HCT116 (cell line): ENCODE measurements around the gene LASP1. TPM values are rescaled to one million over a fixed set of nuclear protein-coding genes. Genes with fewer than 3 reads are reported as not detected.

Source experiments
- ATAC-seq: fragments of 200-7000 bp; cut with Tn5 transposase; 2 replicates; pipeline ENCODE4 v1.9.1; 2020; ENCODE audit warnings: mild to moderate bottlenecking, moderate library complexity
- BruUV-seq: library from RNA; stranded (reverse); fragments of 400-500 nt; replicated peaks from 2 replicates; lab custom pipeline; 2021; lab: Mats Ljungman, UMichigan
- CTCF ChIA-PET: fragments of 300-600 bp; sonication (Branson Sonifier 250); formaldehyde crosslinking; loops from one replicate; lab custom pipeline; 2021; ENCODE audit warnings: antibody characterized with exemption; lab: Charles Lee
- POLR2A ChIA-PET: fragments of 300-600, 350-600 bp; sonication (Branson Sonifier 250); formaldehyde crosslinking; loops from one replicate; lab custom pipeline; 2021; ENCODE audit warnings: antibody characterized with exemption; lab: Charles Lee
- RAD21 ChIA-PET, 2 experiments: fragments of 300-600 bp; sonication (Branson Sonifier 250); formaldehyde crosslinking; loops; one replicate each; lab custom pipeline; 2023; ENCODE audit warnings: low total read pairs in 2 of 2; ENCODE audit not compliant: uncharacterized antibody in 2 of 2, unreplicated experiment in 2 of 2, low non-redundant PET in 1 of 2; lab: Charles Lee
- DNase-seq: peaks from one replicate; pipeline ENCODE4 v3.0.0-alpha.2; 2010; ENCODE audit warnings: low read depth, low spot score
- H2AFZ ChIP-seq: fragments of 200-600 bp; shearing (Covaris generic), sonication (generic); 2 replicates; pipeline ENCODE4 v1.6.1; 2017; ENCODE audit warnings: low read depth, mixed run types, mixed read lengths, antibody characterized with exemption, low read length; ENCODE audit not compliant: poor library complexity, severe bottlenecking
- H3K27ac ChIP-seq: 2 replicates; pipeline ENCODE4 v1.5.1; 2012; ENCODE audit warnings: low read depth, low read length
- H3K27me3 ChIP-seq: fragments of 200-600 bp; sonication (generic); 2 replicates; pipeline ENCODE4 v1.6.1; 2016; ENCODE audit warnings: mixed run types, low read length, mixed read lengths; ENCODE audit not compliant: insufficient read depth
- H3K36me3 ChIP-seq, 2 experiments: fragments of 200-500 bp in 1 of 2; fragments of 200-600 bp in 1 of 2; sonication (Bioruptor generic) in 1 of 2; sonication (generic) in 1 of 2; 2 replicates each; pipeline versions ENCODE4 v1.5.1 to v1.6.1; 2014 to 2016; ENCODE audit warnings: low read length in 2 of 2, inconsistent platforms in 1 of 2, mixed read lengths in 1 of 2, mixed run types in 1 of 2; ENCODE audit not compliant: insufficient read depth in 2 of 2, control insufficient read depth in 1 of 2
- H3K4me1 ChIP-seq, 2 experiments: fragments of 200-600 bp in 1 of 2; sonication (generic) in 1 of 2; 2 replicates each; pipeline versions ENCODE4 v1.5.1 to v1.6.1; 2012 to 2017; ENCODE audit warnings: low read length in 2 of 2, inconsistent platforms in 1 of 2, mild to moderate bottlenecking in 1 of 2, mixed read lengths in 1 of 2, mixed run types in 1 of 2, moderate library complexity in 1 of 2; ENCODE audit not compliant: insufficient read depth in 2 of 2, control insufficient read depth in 1 of 2
- H3K4me2 ChIP-seq: fragments of 200-600 bp; sonication (generic); 2 replicates; pipeline ENCODE4 v1.6.1; 2017; ENCODE audit warnings: mixed run types, low read length, mixed read lengths
- H3K4me3 ChIP-seq, 2 experiments: fragments of 200-600 bp in 1 of 2; sonication (generic) in 1 of 2; replicated peaks in 1 of 2; 2 replicates each; pipeline ENCODE4 v1.5.1; 2011 to 2016; ENCODE audit warnings: low read length in 2 of 2, control low read depth in 1 of 2, low read depth in 1 of 2, mild to moderate bottlenecking in 1 of 2, mixed read lengths in 1 of 2, mixed run types in 1 of 2
- H3K79me2 ChIP-seq: fragments of 200-600 bp; sonication (generic); 2 replicates; pipeline ENCODE4 v1.6.1; 2017; ENCODE audit warnings: mild to moderate bottlenecking, mixed run types, low read length, moderate library complexity, mixed read lengths; ENCODE audit not compliant: insufficient read depth
- H3K9ac ChIP-seq: fragments of 200-600 bp; sonication (generic); 2 replicates; pipeline ENCODE4 v1.6.1; 2016; ENCODE audit warnings: low read length, mixed read lengths
- H3K9me2 ChIP-seq: fragments of 200-600 bp; sonication (generic), shearing (Covaris generic); 2 replicates; pipeline ENCODE4 v1.6.1; 2017; ENCODE audit warnings: mixed run types, mild to moderate bottlenecking, moderate library complexity; ENCODE audit not compliant: insufficient read depth
- H3K9me3 ChIP-seq, 2 experiments: fragments of 200-500 bp in 1 of 2; fragments of 200-600 bp in 1 of 2; sonication (Bioruptor generic) in 1 of 2; sonication (generic) in 1 of 2; 2 replicates each; pipeline ENCODE4 v1.6.1; 2014 to 2017; ENCODE audit warnings: low read length in 2 of 2, mixed read lengths in 2 of 2, inconsistent platforms in 1 of 2, low read depth in 1 of 2, mild to moderate bottlenecking in 1 of 2, mixed run types in 1 of 2, moderate library complexity in 1 of 2; ENCODE audit not compliant: control insufficient read depth in 1 of 2, insufficient read depth in 1 of 2
- H4K20me1 ChIP-seq: fragments of 200-600 bp; sonication (generic), shearing (Covaris generic); 2 replicates; pipeline ENCODE4 v1.6.1; 2017; ENCODE audit warnings: mixed run types, mild to moderate bottlenecking, moderate library complexity; ENCODE audit not compliant: insufficient read depth
- ATF3 ChIP-seq: IDR thresholded peaks from 2 replicates; pipeline ENCODE4 v1.6.1; 2012
- CBX3 ChIP-seq: IDR thresholded peaks from 2 replicates; pipeline ENCODE4 v1.6.1; 2012; ENCODE audit warnings: low read depth
- EZH2 ChIP-seq: fragments of 200-600 bp; sonication (generic); IDR thresholded peaks from 2 replicates; pipeline ENCODE4 v1.6.1; 2017; ENCODE audit warnings: antibody characterized with exemption, mixed run types
- EZH2phosphoT487 ChIP-seq: fragments of 200-600 bp; IDR thresholded peaks from 2 replicates; pipeline ENCODE4 v1.6.1; 2018; ENCODE audit warnings: antibody characterized with exemption, borderline replicate concordance
- SP1 ChIP-seq: IDR thresholded peaks from 2 replicates; pipeline ENCODE4 v1.6.1; 2012; ENCODE audit warnings: low read depth
- SRF ChIP-seq: IDR thresholded peaks from 2 replicates; pipeline ENCODE4 v1.6.1; 2012; ENCODE audit warnings: low read depth
- YY1 ChIP-seq: IDR thresholded peaks from 2 replicates; pipeline ENCODE4 v1.6.1; 2011; ENCODE audit warnings: low read length, low read depth, moderate library complexity, mild to moderate bottlenecking; ENCODE audit not compliant: insufficient replicate concordance; ENCODE audit errors: extremely low read depth
- ZBTB33 ChIP-seq: IDR thresholded peaks from 2 replicates; pipeline ENCODE4 v1.6.1; 2011; ENCODE audit warnings: mild to moderate bottlenecking, low read length, moderate library complexity; ENCODE audit not compliant: insufficient replicate concordance; ENCODE audit errors: extremely low read depth
- ZFX ChIP-seq: fragments of 450-650 bp; IDR thresholded peaks from 2 replicates; pipeline ENCODE4 v1.6.1; 2017
- intact Hi-C: fragments of 100-400 bp; cut with micrococcal nuclease; formaldehyde crosslinking; loops from 2 replicates; pipeline ENCODE4 v1.10.0; 2022
- total RNA-seq: library from RNA; stranded (reverse); gene quantifications from one replicate; pipeline ENCODE4 v1.2.1, GENCODE V29; 2021; ENCODE audit not compliant: unreplicated experiment
- TF ChIP-seq, protein P1 (sequence below): IDR thresholded peaks from 2 replicates; pipeline ENCODE4 v1.6.1; 2012; ENCODE audit warnings: low read depth

The LASP1 gene
- total RNA-seq, 1 experiment from 2014 or later = 149 TPM

DNA sequence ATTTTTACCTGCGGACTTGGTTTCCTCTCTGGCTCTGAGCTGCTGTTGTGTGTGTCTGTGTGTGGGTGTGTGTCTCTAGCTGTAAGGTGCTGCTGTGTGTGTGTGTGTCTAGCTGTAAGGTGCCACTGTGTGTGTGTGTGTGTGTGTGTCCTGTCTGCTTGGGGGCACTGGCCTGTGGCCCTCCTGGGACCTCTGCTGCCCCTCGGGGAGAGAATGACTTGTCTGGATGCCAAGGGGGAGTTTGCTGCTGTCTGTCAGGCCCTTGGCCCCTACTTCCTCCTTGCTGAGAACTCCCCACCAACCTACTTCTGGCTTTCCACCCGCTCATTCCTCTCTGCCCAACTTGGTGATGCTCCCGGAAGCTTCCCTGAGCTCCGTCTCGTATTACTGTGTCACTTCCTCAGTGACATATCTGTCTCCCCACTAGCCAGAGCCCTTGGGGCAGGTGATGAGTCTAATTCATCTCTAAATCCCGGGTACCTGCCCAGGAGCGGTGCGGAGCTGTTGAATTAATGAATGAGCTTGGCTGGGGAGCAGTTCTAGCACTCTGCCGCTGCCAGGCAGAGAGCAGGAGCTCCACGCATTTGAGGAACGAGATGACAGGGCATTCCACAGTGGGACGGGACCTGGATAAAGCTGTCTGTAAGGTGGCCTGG lies 52.0 kb downstream of the LASP1 start:
- Histone ChIP-seq H4K20me1 (no peaks in the 10 kb centered on the region), H3K9me3 (no peaks in the 10 kb centered on the region), H3K4me2 (no peak overlapping the region), H2AFZ (no peak overlapping the region), H3K9ac (no peak overlapping the region), H3K27me3 (no peaks in the 10 kb centered on the region)
- no peak for ATAC-seq
- CTCF ChIA-PET = no interaction called here
- intact Hi-C loops = no loop called here
- RAD21 ChIA-PET = no interaction called here
- TF ChIP-seq SP1 (no peak), YY1 (no peak), EZH2 (no peak), ATF3 (no peak), ZBTB33 (no peak), CBX3 (no peak), EZH2phosphoT487 (no peak), SRF (no peak), ZFX (no peak)
- TF ChIP-seq, protein P1, sequence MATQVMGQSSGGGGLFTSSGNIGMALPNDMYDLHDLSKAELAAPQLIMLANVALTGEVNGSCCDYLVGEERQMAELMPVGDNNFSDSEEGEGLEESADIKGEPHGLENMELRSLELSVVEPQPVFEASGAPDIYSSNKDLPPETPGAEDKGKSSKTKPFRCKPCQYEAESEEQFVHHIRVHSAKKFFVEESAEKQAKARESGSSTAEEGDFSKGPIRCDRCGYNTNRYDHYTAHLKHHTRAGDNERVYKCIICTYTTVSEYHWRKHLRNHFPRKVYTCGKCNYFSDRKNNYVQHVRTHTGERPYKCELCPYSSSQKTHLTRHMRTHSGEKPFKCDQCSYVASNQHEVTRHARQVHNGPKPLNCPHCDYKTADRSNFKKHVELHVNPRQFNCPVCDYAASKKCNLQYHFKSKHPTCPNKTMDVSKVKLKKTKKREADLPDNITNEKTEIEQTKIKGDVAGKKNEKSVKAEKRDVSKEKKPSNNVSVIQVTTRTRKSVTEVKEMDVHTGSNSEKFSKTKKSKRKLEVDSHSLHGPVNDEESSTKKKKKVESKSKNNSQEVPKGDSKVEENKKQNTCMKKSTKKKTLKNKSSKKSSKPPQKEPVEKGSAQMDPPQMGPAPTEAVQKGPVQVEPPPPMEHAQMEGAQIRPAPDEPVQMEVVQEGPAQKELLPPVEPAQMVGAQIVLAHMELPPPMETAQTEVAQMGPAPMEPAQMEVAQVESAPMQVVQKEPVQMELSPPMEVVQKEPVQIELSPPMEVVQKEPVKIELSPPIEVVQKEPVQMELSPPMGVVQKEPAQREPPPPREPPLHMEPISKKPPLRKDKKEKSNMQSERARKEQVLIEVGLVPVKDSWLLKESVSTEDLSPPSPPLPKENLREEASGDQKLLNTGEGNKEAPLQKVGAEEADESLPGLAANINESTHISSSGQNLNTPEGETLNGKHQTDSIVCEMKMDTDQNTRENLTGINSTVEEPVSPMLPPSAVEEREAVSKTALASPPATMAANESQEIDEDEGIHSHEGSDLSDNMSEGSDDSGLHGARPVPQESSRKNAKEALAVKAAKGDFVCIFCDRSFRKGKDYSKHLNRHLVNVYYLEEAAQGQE = no peak
- TF ChIP-seq, all 23 proteins: peak for 0
- no peak for DNase-seq
- no peak overlapping the region for H3K27ac ChIP-seq
- peaks cover 8 to 23% of the 10 kb centered on the region in 2 experiments; a peak in 3 of 4 replicates for H3K36me3 ChIP-seq
- H3K79me2 ChIP-seq = no peaks in the 10 kb centered on the region
- no TSS peak for BruUV-seq
- H3K4me1 ChIP-seq = peaks cover 6 to 15% of the 10 kb centered on the region in 2 experiments
- POLR2A ChIA-PET = no interaction called here
- H3K4me3 ChIP-seq = no peak overlapping the region
- no peaks in the 10 kb centered on the region for H3K9me2 ChIP-seq
